Pancreas (tissue), 10 donors: ENCODE results near the gene NOXRED1. TPM values are rescaled to one million over a fixed set of nuclear protein-coding genes. Genes with fewer than 3 reads are reported as not detected.

Experiments used
- ATAC-seq, 4 donors: fragments of 200-7000 bp; cut with Tn5 transposase; one replicate each; pipeline versions ENCODE4 v1.8.0 to v1.9.1; 2020; ENCODE audit warnings: mild to moderate bottlenecking in 4 of 4, moderate library complexity in 4 of 4
- DNase-seq, 6 donors: peaks; one replicate each; pipeline ENCODE4 v3.0.0-alpha.2; 2020
- FAIRE-seq: peaks from 2 replicates; lab custom pipeline; 2012; peaks lifted over from hg19 to GRCh38; lab: Jason Lieb, UNC
- H3K27ac ChIP-seq, 4 donors: fragments of 200-600 bp; sonication (generic); 1 replicate in 3 of 4; 2 replicates in 1 of 4; pipeline versions ENCODE4 v1.5.0 to v1.8.0; 2020
- H3K27me3 ChIP-seq, 4 donors: fragments of 200-600 bp; one replicate each; pipeline ENCODE4 v1.8.0; 2021
- H3K36me3 ChIP-seq, 3 donors: fragments of 200-600 bp; sonication (generic) in 1 of 3; one replicate each; pipeline versions ENCODE4 v1.5.0 to v1.8.0; 2020 to 2021
- H3K4me1 ChIP-seq, 3 donors: fragments of 200-600 bp; one replicate each; pipeline ENCODE4 v1.8.0; 2021
- H3K4me3 ChIP-seq, 4 donors: fragments of 200-600 bp; sonication (generic) in 2 of 4; one replicate each; pipeline versions ENCODE4 v1.5.0 to v1.8.0; 2020 to 2021
- H3K9me3 ChIP-seq, 4 donors: fragments of 200-600 bp; one replicate each; pipeline ENCODE4 v1.8.0; 2021
- WGBS, 2 donors: extraction: QIAGEN DNeasy Blood & Tissue Kit; methylation state at CpG; one replicate each; pipeline ENCODE4 v1.1.7; 2013; 5-methylcytosine and 5-hydroxymethylcytosine counted together
- intact Hi-C, 3 donors: fragments of 100-400 bp; cut with DNase I; formaldehyde crosslinking; loops; one replicate each; pipeline versions ENCODE4 v1.11.1 to v1.14.2; 2022
- polyA plus RNA-seq, 2 donors: library from polyadenylated mRNA; stranded (reverse); fragments of 200-250 nt; gene quantifications; one replicate each; pipeline ENCODE4 v1.2.3, GENCODE V29; 2013
- total RNA-seq, 6 donors: library from RNA; stranded (reverse); fragmentation: NEBNext Ultra II Directional in 4 of 6; extraction: Animal tissue kit (Norgen Biotek cat#: 25700) in 4 of 6; gene quantifications; one replicate each; pipeline versions ENCODE4 v1.2.1 to v1.2.4, GENCODE V29; 2021 to 2023
- TF ChIP-seq, protein P1 (sequence below), 4 donors: fragments of 200-600 bp; sonication (generic) in 3 of 4; IDR thresholded peaks; one replicate each; pipeline versions ENCODE4 v1.5.0 to v1.8.0; 2021; ENCODE audit warnings: antibody characterized with exemption in 4 of 4
- donor health status: healthy with polysubstance abuse.
- donor health status: DM: no; HTN: no; CAD: no; lungs with moderate emphysema.
- donor health status: DM: no; HTN: no; CAD: no.
- donor health status: control.
- donor health status: control.
- donor health status: Bipolar disorder and iron deficiency.
- donor health status: DM: yes; HTN: yes; CAD: no.
- donor health status: DM: no; HTN: no; CAD: no.
- donor health status: DM: no; HTN: no; CAD: no.
- donor health status: DM: yes; HTN: yes; CAD: no.

The NOXRED1 gene
- total and polyA plus RNA-seq, 8 donors: 0.16 to 0.77 (median 0.43) TPM

- FAIRE-seq (no peak), DNase-seq (no peak), ATAC-seq (no peak)
- 80 to 89% methylated on average over 5 of the region's 5 CpGs for WGBS, 2 donors
- Histone ChIP-seq H3K27me3 (no peaks in the 10 kb centered on the region), H3K36me3 (peaks cover 2 to 64% (median 33%) of the 10 kb centered on the region in 3 donors), H3K27ac (no peak overlapping the region), H3K4me3 (no peak overlapping the region), H3K9me3 (no peaks in the 10 kb centered on the region), H3K4me1 (no peaks in the 10 kb centered on the region)
- TF ChIP-seq, protein P1, sequence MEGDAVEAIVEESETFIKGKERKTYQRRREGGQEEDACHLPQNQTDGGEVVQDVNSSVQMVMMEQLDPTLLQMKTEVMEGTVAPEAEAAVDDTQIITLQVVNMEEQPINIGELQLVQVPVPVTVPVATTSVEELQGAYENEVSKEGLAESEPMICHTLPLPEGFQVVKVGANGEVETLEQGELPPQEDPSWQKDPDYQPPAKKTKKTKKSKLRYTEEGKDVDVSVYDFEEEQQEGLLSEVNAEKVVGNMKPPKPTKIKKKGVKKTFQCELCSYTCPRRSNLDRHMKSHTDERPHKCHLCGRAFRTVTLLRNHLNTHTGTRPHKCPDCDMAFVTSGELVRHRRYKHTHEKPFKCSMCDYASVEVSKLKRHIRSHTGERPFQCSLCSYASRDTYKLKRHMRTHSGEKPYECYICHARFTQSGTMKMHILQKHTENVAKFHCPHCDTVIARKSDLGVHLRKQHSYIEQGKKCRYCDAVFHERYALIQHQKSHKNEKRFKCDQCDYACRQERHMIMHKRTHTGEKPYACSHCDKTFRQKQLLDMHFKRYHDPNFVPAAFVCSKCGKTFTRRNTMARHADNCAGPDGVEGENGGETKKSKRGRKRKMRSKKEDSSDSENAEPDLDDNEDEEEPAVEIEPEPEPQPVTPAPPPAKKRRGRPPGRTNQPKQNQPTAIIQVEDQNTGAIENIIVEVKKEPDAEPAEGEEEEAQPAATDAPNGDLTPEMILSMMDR (IDR thresholded peaks at IDR 0.05): no peak
- intact Hi-C loops: no loop called here
Measured at GRCh38 chr14:77467801-77468200, 44.5 kb upstream of the NOXRED1 start.

DNA sequence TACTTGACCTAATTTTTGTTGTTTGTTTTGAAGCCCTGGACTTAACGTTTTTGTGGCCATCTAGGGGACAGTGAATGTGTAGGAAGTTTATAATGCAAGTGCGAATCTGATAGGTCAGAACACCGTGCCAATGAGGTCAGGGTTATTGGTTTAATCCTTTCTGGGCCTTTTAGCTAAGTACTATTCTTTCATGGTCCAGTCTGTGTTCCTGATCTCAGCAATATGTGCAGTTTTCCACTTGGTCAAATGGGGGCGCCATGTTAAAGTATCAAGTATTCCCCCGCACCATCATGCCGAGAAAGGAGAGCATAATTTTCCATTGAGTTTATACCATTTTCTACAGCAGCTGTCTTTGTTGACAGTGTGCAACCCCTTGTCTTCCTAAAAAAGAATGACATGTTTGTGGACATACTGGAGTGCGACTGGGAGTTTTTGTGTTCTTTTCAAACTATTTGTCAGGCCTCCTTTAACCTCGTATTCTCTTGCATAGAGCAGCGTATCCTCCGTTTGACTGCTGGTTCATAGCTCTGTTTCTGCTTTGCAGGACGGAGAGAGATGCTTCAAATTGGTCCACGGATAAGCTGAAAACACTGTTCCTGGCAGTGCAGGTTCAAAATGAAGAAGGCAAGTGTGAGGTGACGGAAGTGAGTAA, 35.9 kb upstream of the NOXRED1 start:
- FAIRE-seq: no peak

GRCh38 chr14:77458249-77458950, 35.1 kb upstream of the NOXRED1 start:
- H3K36me3 ChIP-seq: peaks cover 0 to 22% (median 18%) of the 10 kb centered on the region in 3 donors
- FAIRE-seq (no peak), ATAC-seq (peak; percentile 26 to 44 (median 28)), DNase-seq (peak in 3 of 6 donors; percentile 14 to 58 (median 31))
- H3K4me3 ChIP-seq: peak overlapping the region; percentile 55 to 99 (median 84)
- intact Hi-C loops: no loop called here
- no peaks in the 10 kb centered on the region for H3K9me3 ChIP-seq
- peak overlapping the region; percentile 75 to 100 (median 88) for H3K27ac ChIP-seq
- peaks cover 0 to 17% (median 6%) of the 10 kb centered on the region in 3 donors for H3K4me1 ChIP-seq
- TF ChIP-seq, protein P1 (IDR thresholded peaks at IDR 0.05): no peak
- 0 to 1% methylated on average over 28 to 29 of the region's 29 CpGs for WGBS, 2 donors
- H3K27me3 ChIP-seq: no peaks in the 10 kb centered on the region

More for the DNA sequence above, 35.9 kb upstream of the NOXRED1 start:
- TF ChIP-seq, protein P1 (IDR thresholded peaks at IDR 0.05): no peak
- WGBS, 2 donors: 30 to 31% methylated on average over 13 of the region's 13 CpGs
- Histone ChIP-seq H3K4me1 (peaks cover 0 to 17% (median 6%) of the 10 kb centered on the region in 3 donors), H3K27me3 (no peaks in the 10 kb centered on the region), H3K4me3 (peak overlapping the region; percentile 55 to 99 (median 84)), H3K36me3 (peaks cover 0 to 25% (median 22%) of the 10 kb centered on the region in 3 donors), H3K9me3 (no peaks in the 10 kb centered on the region), H3K27ac (peak overlapping the region in 1 of 4 donors; percentile 100)
- DNase-seq (peak in 4 of 6 donors; percentile 7 to 39 (median 36)), ATAC-seq (peak in 1 of 4 donors; percentile 11)
- intact Hi-C loops: no loop called here

DNA sequence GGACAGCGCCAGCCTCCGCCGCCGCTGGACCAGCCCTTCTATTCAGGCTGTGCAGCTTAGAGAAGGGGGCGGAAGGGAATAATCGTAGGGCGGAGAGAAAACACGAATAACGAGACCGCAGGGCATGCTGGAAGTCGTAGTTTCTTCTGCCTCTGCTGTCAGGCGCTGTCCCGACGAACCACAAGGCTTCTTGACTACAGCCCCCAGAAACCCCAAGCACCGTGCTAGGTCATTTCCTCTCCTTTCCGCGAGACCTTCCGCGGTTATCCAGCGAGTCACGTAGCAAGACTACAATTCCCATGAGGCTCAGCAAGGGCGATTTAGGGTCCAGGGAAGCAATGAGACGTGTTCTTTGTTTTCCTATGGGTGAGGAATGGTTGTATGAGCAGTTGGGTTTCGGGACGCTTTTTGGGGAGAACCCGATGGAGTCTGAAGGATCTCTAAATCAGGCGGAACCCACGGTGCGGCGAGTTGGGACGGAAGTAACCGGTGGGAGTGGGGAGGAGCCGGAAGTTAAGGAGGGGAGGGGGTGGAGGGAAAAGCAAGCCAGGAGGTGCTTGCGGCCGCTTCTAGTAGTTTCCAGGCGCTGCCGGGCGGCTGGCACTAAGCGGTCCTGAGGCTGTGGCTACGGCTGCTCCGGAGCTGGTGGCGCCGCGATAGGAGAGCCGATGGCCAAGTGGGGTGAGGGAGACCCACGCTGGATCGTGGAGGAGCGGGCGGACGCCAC, 34.4 kb upstream of the NOXRED1 start, which contains the start of the genes AHSA1 and VIPAS39:
AHSA1 (plus strand) TSS at position 572 of the 727 bp plus-strand sequence; CDS start at position 669, 97 bp downstream.
VIPAS39 (minus strand) TSS at position 80 of the 727 bp plus-strand sequence. CDS start 3,499 bp downstream, outside the sequence.
- TF ChIP-seq, protein P1 (IDR thresholded peaks at IDR 0.05): no peak
- peaks cover 0 to 17% (median 6%) of the 10 kb centered on the region in 3 donors for H3K4me1 ChIP-seq
- peak; percentile 90 for FAIRE-seq
- H3K36me3 ChIP-seq: peaks cover 0 to 18% (median 18%) of the 10 kb centered on the region in 3 donors
- no peaks in the 10 kb centered on the region for H3K27me3 ChIP-seq
- H3K4me3 ChIP-seq: peak within 1 kb of the TSS; percentile 55 to 99 (median 84)
- H3K9me3 ChIP-seq: no peaks in the 10 kb centered on the region
- intact Hi-C loops: no loop called here
- DNase-seq: peak; percentile 86 to 98 (median 94)
- H3K27ac ChIP-seq: peak within 1 kb of the TSS; percentile 75 to 100 (median 88)
- WGBS, 2 donors: 0% methylated on average over 50 of the region's 50 CpGs
- peak; percentile 94 to 98 (median 96) for ATAC-seq
